GM18526 (cell line): ENCODE data around the gene GTF3C1.

Experiments
- POLR2A ChIP-seq: IDR thresholded peaks from 3 replicates; pipeline ENCODE4 v1.6.1; 2011; ENCODE audit not compliant: insufficient read length; ENCODE audit errors: extremely low read depth

GTF3C1 gene

GRCh38 chr16:27471661-27472060, 78.1 kb downstream of the GTF3C1 start:
- no peak for TF ChIP-seq POLR2A

- no peak for TF ChIP-seq POLR2A
These were observed 78.9 kb downstream of the GTF3C1 start for GRCh38 chr16:27470567-27471431.

- TF ChIP-seq POLR2A = no peak
These were observed 80.7 kb downstream of the GTF3C1 start for GRCh38 chr16:27468941-27469531.

- no peak for TF ChIP-seq POLR2A
These were observed 84.2 kb downstream of the GTF3C1 start for GRCh38 chr16:27465483-27465879.

- TF ChIP-seq POLR2A = no peak
These were observed 84.9 kb downstream of the GTF3C1 start for GRCh38 chr16:27464626-27465482.

GRCh38 chr16:27463741-27464591, 85.7 kb downstream of the GTF3C1 start:
- no peak for TF ChIP-seq POLR2A

- TF ChIP-seq POLR2A = no peak
These were observed 86.6 kb downstream of the GTF3C1 start for GRCh38 chr16:27462846-27463682.

GRCh38 chr16:27462200-27462845, 87.4 kb downstream of the GTF3C1 start:
- no peak for TF ChIP-seq POLR2A

GRCh38 chr16:27461483-27462171, 88.1 kb downstream of the GTF3C1 start:
- TF ChIP-seq POLR2A = no peak

- TF ChIP-seq POLR2A = no peak
These were observed 88.8 kb downstream of the GTF3C1 start for GRCh38 chr16:27460663-27461482.

- no peak for TF ChIP-seq POLR2A
These were observed 89.5 kb downstream of the GTF3C1 start for GRCh38 chr16:27460213-27460612.
